GM20000 (cell line): Measurements from ENCODE around the gene DLG3.

Experiments used
- DNase-seq: peaks from one replicate; pipeline ENCODE4 v3.0.0; 2012; ENCODE audit warnings: low spot score
- CTCF ChIP-seq: IDR thresholded peaks from 2 replicates; pipeline ENCODE4 v1.5.1; 2012; ENCODE audit warnings: mild to moderate bottlenecking, control low read depth; ENCODE audit errors: extremely low read depth, missing control alignments

The DLG3 gene

DNA sequence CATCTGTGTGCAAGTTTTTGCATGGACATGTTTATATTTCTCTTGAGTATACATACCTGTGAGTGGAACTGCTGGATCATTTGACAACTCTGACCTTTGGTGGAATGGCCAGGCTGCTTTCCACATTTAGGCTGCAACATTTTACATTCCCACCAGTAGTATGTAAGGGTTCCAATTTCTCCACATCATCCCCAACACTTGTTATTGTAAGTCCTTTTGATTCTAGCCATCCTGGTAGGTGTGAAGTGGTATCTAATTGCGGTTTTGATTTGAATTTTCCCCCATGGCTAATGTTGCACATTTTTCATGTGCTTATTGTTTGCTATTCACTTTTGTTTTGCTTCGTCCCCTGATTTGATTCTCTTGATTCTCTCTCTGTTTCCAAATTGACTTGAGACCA lies 16.4 kb downstream of the DLG3 start:
- no peak for TF ChIP-seq CTCF
- no peak for DNase-seq

DNA sequence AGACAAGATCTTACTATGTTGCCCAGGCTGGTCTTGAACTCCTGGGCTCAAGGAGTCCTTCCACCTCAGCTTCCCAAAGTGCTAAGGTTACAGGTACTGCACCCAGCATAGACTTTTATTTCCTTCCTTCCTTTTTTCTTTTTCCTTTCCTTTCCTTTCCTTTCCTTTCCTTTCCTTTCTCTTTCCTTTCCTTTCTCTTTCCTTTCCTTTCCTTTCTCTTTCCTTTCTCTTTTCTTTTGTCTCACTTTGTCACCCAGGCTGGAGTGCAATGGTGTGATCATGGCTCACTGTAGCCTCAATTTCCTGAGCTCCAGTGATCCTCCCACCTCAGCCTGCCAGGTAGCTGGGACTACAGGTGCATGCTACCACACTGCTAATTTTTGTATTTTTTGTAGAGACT lies 19.4 kb downstream of the DLG3 start:
- no peak for DNase-seq
- no peak for TF ChIP-seq CTCF

GRCh38 chrX:70466968-70467367 lies 22.3 kb downstream of the DLG3 start:
- no peak for DNase-seq
- TF ChIP-seq CTCF: no peak

DNA sequence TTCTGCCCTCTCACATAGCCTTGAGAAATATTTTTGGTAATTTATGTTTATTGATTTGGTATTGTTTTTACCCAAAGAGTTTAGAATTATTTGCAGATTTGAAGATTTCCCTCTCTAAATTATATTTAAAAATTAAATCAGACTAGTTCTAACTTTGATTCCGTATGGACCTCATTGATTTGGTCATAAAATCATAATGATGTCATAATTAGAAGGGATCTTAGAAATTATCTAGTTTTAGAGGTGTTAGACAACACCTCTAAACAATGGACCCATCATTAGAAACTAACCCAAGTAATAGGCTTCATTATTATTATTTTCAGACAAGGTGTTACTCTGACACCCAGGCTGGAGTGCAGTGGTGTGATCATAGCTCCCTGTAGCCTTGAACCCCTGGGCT lies 24.1 kb downstream of the DLG3 start:
- no peak for DNase-seq

GRCh38 chrX:70470850-70471289 lies 26.2 kb downstream of the DLG3 start:
- peak; percentile 5 for DNase-seq
- no peak for TF ChIP-seq CTCF

More for the DNA sequence above, 24.1 kb downstream of the DLG3 start:
- TF ChIP-seq CTCF: no peak

DNA sequence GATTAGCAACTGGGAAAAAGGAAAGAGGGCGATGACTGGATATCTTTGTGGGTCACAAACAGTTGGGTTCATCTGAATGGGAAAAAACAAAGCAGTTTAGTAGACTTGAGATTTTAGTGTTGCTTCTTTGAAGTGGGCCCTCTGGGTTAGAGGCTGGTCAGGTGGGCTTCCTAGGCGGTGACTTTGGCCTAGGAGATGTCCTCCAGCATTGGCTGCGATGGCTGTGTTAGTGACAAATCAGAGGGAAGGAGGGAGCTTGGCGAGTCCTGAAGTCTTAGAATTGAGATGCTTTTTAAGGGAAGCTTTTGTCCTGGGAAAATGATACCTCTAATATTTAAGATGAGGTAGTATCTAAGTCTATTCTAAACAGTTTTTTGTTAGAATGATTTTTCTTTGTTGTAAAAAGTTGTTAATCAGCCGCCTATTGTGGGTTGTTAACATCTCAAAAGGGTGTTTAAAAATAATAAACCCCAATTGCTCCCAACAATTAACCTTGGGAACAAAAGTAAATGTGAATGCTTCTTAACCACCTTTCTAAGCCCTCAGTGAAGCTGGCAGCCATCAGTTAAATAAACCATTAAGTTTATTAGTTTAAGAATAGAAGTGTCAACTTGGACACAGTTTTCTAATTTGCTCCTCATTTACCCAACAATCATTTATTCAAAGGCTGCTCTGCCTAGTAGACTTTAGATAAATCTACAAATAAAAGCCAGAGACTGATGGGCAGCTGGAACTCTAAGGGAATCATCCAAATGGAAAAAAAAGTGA lies 31.7 kb downstream of the DLG3 start:
- DNase-seq: no peak
- no peak for TF ChIP-seq CTCF

- no peak for DNase-seq
- TF ChIP-seq CTCF: no peak
These were observed 32.5 kb downstream of the DLG3 start for GRCh38 chrX:70476934-70477733.
